ENCODE data around the gene ACSL3.

The ACSL3 gene

GRCh38 chr2:222883420-222883819 is 22.6 kb downstream of the ACSL3 start:
- DNase-seq = no peak

- DNase-seq = no peak
Measured at GRCh38 chr2:222884114-222884771, 23.4 kb downstream of the ACSL3 start.

- no peak for DNase-seq
Measured at GRCh38 chr2:222884805-222885424, 24.1 kb downstream of the ACSL3 start.

GRCh38 chr2:222887124-222887523 is 26.3 kb downstream of the ACSL3 start:
- no peak for DNase-seq

DNA sequence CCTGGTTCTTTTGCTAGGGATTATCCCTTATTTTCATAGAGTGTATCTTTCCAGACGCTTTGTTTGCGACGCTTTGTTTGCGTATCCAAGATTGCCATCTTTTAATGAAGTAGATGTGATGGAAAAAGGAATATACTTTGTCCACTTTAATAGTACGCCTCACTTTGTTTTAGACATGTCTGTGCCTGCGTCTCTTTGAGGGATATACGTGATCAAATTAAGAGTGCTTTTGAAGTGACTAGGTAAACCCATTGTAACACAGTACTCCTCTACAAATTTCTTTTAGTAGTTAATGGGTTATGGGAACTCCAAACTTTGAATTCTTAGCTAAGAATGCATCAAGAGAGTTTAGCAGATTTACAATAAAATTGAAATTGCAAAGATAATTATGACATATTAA is 27.9 kb downstream of the ACSL3 start:
- DNase-seq = no peak

GRCh38 chr2:222891890-222892289 is 31.1 kb downstream of the ACSL3 start:
- no peak for DNase-seq

- no peak for DNase-seq
Measured at GRCh38 chr2:222892321-222892720, 31.5 kb downstream of the ACSL3 start.

DNA sequence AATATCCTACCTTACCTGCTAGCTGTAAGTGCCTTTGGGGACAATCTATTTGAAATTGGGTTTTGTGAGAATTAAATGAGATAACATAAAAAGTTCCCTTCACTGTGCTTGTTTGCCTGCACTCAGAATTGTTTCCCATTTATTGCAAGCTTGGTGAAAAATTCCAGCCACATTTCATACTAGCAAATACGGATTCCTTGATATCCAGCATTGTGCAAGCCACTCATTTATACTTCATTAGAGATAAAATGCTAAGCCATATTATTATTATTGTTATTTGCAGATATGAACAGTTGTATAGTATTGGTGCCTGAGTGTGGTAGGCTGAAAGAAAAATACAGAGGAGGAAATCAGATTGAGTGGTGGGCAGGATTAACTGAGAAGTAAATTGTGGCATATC is 31.9 kb downstream of the ACSL3 start:
- no peak for DNase-seq

DNA sequence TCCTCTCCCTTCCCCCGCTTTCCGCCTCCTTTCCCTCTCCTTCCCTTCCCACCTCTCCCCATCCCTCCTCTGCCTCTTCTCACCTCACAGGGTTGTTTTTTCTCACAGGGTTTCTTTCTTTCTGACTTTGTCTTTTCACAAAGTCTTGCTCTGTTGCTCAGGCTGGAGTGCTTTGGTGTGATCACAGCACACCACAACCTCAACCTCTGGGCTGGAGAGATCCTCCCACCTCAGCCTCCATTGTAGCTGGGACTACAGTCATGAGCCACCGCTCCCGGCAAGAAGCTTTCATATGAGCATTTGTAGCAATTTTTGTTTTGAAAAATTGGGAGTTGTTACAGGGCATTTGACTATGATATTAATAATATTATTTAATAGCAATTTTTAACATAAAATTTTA is 32.9 kb downstream of the ACSL3 start:
- no peak for DNase-seq

- DNase-seq = no peak
Measured at GRCh38 chr2:222895144-222895543, 34.3 kb downstream of the ACSL3 start.

GRCh38 chr2:222897898-222898297 is 37.1 kb downstream of the ACSL3 start:
- no peak for DNase-seq

DNA sequence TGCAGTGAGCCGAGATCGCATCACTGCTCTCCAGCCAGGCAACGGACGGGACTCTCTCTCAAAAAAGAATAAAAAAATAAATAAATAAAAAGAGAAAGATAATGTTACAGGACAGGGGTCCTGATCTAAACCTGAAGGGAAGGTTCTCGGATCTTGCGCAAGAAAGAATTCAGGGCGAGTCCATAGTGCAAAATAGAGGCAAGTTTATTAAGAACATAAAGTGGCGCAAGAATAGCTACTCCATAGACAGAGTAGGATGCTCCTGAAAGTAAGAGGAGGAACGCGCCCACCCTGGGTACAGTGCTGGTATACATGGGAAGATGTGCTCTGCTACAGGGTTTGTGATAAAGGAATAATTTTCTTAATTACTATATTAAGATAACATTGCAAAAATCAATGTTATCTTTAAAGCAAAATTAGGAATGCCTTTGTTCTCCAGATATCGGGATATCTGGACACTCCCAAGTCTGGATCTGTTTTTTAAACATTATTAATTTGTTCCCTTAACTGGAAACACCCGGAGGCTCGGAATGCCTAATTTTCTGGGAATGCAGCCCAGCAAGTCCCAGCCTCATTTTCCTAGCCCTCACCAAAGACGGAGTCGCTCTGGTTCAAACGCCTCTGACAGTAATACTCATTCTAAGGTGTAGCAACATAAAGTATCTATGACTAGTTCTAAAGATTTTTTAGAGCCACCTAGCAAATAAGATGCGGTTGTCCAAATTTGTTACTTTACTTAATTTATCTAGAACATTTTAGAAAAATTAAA is 38.8 kb downstream of the ACSL3 start:
- DNase-seq = no peak

- DNase-seq = no peak
Measured at GRCh38 chr2:222900354-222900753, 39.5 kb downstream of the ACSL3 start.

GRCh38 chr2:222902660-222903059 is 41.8 kb downstream of the ACSL3 start:
- no peak for DNase-seq

DNA sequence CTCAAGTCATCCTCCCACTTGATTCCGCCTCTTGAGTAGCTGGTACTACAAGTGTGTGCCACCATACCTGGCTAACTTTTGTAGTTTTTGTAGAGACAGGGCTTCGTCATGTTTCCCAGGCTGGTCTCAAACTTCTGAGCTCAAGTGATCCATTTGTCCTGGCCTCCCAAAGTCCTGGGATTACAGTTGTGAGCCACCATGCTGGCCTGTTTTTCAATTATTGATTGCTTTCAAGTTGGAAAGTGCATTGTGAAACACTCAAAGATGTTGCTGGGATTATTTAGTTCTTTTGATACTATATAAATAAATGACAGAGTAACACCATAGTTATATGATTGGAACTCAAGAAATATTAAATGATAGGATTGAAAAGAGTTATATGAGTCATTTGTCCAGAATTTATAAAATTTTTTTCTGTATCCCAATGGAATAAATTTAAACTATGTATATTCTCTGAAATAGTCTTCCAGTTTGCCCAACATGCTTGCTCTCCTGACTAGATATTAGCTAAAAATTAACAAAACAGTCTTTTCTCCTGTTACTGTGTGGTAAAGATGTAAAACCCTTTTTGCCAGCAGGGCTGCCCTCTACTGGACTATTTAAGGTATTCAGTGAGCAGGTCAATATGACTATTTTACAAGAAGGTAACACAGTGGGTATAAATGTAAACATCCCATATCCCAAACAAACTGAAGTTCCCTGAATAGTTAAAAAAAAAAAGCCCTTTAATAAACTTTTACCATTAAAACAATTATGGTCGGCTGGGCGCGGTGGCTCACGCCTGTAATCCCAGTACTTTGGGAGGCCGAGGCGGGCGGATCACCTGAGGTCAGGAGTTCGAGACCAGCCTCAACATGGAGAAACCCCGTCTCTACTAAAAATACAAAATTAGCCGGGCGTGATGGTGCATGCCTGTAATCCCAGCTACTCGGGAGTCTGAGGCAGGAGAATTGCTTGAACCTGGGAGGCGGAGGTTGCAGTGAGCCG is 42.7 kb downstream of the ACSL3 start:
- no peak for DNase-seq

DNA sequence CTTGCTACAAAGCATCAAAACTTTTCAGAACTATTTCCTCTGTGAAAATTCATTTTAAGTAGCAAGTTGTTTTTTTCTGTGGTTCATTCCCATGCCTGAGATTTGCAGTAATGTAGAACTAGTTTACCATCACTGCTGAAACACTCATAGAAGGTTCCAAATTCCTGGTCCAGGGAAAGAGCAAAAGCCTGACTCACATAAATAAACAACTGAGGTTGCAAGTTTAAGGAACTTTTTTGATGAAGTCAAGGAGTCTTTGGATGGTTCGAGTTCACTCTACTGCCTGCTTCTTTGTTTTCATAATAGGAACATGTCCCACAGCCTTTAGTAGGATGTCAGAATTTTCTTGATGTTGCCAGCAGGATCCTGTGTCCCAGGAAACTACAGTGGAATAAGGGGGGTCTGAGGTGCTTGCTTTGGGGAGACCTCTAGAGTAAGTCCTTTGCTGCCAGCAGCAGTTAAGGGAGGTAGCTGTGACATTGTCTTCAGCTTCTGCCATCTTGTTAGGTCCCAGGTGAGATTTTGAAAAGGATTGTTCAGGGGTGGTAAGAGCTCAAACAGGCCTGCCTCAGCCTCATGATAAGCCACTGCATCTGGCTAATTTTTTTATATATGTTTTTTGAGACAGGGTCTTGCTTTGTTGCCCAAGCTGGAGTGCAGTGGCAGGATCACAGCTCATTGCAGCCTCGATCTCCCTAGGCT is 43.9 kb downstream of the ACSL3 start:
- no peak for DNase-seq

- DNase-seq = no peak
Measured at GRCh38 chr2:222907048-222907447, 46.2 kb downstream of the ACSL3 start.

- DNase-seq = no peak
Measured at GRCh38 chr2:222907790-222908441, 47.1 kb downstream of the ACSL3 start.

DNA sequence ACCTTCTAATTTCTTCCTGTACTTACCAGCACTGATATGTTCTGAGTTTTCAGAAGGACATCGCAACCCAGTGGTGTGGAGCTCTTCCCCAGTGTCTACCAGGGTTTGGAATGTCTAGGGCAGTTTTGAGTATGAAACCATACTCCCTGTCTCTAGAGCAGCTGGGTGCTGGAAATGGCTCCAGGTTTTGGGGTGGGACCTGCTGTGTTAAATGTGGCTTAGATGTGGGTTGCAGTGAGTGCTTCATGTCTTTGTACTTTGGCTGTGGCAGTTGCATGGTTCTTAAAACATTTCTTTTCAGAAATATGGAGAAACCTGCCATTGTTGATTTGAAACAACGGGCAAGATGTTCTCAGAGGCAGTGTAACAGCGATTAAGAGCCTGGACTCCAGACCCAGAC is 48.5 kb downstream of the ACSL3 start:
- no peak for DNase-seq

DNA sequence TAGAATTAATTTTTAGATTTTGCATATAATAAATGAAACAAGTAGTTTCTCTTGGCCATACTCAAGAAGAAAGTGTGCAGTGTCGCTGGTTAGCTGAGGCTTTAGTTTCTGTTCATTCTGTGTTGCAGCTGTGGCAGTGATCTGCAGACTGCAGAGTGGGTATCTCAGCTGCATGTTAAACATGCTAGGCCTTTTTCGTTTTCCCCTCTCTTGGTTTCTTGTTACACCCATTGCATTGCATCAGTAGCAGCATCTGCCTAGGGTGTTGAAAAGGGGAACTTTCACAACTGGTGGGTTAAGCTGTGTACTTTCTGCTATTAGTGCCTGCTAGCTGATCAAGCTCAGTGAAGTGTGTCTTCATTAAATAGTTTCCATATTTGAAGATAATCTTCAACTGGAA is 51.3 kb downstream of the ACSL3 start:
- DNase-seq = no peak

- no peak for DNase-seq
Measured at GRCh38 chr2:222912776-222913175, 51.9 kb downstream of the ACSL3 start.

Data from GOT3 (cell line).